Upper lobe of left lung (tissue), 4 donors: ENCODE data around the gene HMGXB3.

Experiments used
- EP300 ChIP-seq, 4 donors: sonication (generic); formaldehyde crosslinking; IDR thresholded peaks; one replicate each; pipeline ENCODE4 v1.5.1; 2017; ENCODE audit warnings: antibody characterized with exemption in 4 of 4, control low read depth in 2 of 4
- POLR2A ChIP-seq, 4 donors: fragments of 450-650 bp; IDR thresholded peaks; one replicate each; pipeline ENCODE4 v1.5.1; 2016 to 2017; ENCODE audit warnings: antibody characterized with exemption in 4 of 4, mild to moderate bottlenecking in 2 of 4
- POLR2AphosphoS5 ChIP-seq, 2 donors: sonication (generic); formaldehyde crosslinking; IDR thresholded peaks; one replicate each; pipeline ENCODE4 v1.5.1; 2017; ENCODE audit warnings: antibody characterized with exemption in 2 of 2
- TF ChIP-seq, protein P1 (sequence below), 6 experiments: fragments of 450-650 bp in 4 of 6; fragments of 200-600 bp in 2 of 6; sonication (generic) in 2 of 6; IDR thresholded peaks; one replicate each; pipeline ENCODE4 v1.5.1; 2016 to 2019; ENCODE audit warnings: antibody characterized with exemption in 6 of 6

DNA sequence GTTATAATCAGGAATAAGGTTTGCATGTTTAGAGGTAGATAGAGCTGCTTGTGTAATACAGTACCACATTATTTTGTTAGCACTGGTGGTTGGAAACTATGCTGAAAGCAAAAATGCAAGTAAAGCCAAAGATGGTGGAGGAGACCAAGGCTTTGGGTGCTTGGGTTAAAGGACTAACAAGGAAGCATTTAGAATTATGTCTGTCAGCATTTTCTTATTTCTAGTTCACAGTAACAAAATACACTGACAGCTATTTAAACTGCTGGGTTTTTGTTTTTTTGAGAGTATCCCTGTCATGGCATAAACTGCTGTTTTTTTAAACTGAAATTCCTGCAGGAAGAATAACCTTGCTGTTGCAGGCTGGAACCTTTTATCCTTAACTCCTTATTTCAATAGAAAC lies 6.5 kb downstream of the HMGXB3 start:
- TF ChIP-seq, protein P1, sequence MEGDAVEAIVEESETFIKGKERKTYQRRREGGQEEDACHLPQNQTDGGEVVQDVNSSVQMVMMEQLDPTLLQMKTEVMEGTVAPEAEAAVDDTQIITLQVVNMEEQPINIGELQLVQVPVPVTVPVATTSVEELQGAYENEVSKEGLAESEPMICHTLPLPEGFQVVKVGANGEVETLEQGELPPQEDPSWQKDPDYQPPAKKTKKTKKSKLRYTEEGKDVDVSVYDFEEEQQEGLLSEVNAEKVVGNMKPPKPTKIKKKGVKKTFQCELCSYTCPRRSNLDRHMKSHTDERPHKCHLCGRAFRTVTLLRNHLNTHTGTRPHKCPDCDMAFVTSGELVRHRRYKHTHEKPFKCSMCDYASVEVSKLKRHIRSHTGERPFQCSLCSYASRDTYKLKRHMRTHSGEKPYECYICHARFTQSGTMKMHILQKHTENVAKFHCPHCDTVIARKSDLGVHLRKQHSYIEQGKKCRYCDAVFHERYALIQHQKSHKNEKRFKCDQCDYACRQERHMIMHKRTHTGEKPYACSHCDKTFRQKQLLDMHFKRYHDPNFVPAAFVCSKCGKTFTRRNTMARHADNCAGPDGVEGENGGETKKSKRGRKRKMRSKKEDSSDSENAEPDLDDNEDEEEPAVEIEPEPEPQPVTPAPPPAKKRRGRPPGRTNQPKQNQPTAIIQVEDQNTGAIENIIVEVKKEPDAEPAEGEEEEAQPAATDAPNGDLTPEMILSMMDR (IDR thresholded peaks at IDR 0.05), result no peak
- TF ChIP-seq POLR2A (IDR thresholded peaks at IDR 0.05) (no peak), POLR2AphosphoS5 (IDR thresholded peaks at IDR 0.05) (no peak), EP300 (IDR thresholded peaks at IDR 0.05) (no peak)
